HepG2 (cell line): ENCODE measurements around the gene NR1H3. TPM values are rescaled to one million over a fixed set of nuclear protein-coding genes. Genes with fewer than 3 reads are reported as not detected.

ENCODE experiments used
- CCDC6 ChIP-seq: sonication (generic); formaldehyde crosslinking; IDR thresholded peaks from 2 replicates; pipeline ENCODE4 v1.8.1; 2022; ENCODE audit warnings: mild to moderate bottlenecking, missing genetic modification reagents, moderate library complexity
- CSRNP1 ChIP-seq: sonication (generic); formaldehyde crosslinking; IDR thresholded peaks from 2 replicates; pipeline ENCODE4 v1.8.1; 2023; ENCODE audit warnings: mild to moderate bottlenecking, missing genetic modification reagents
- JUN ChIP-seq: sonication (generic); formaldehyde crosslinking; IDR thresholded peaks from 2 replicates; pipeline ENCODE4 v1.4.0; 2020; ENCODE audit warnings: mild to moderate bottlenecking, missing genetic modification reagents
- KLF11 ChIP-seq: IDR thresholded peaks from 2 replicates; pipeline ENCODE4 v1.6.1; 2016; ENCODE audit warnings: missing compliant biosample characterization
- NFKB2 ChIP-seq: sonication (generic); formaldehyde crosslinking; IDR thresholded peaks from 2 replicates; pipeline ENCODE4 v1.4.0; 2020; ENCODE audit warnings: missing genetic modification reagents, borderline replicate concordance
- RFXAP ChIP-seq: sonication (generic); formaldehyde crosslinking; IDR thresholded peaks from 2 replicates; pipeline ENCODE4 v1.4.0; 2020; ENCODE audit warnings: missing genetic modification reagents, borderline replicate concordance
- SOX6 ChIP-seq, 2 experiments: fragments of 450-650 bp in 1 of 2; sonication (generic) in 1 of 2; formaldehyde crosslinking in 1 of 2; IDR thresholded peaks; 2 replicates each; pipeline versions ENCODE4 v1.4.0 to v1.6.1; 2017 to 2020; ENCODE audit warnings: antibody characterized with exemption in 1 of 2, mild to moderate bottlenecking in 1 of 2, missing genetic modification reagents in 1 of 2
- SP2 ChIP-seq: sonication (generic); formaldehyde crosslinking; IDR thresholded peaks from 2 replicates; pipeline ENCODE4 v1.5.1; 2020; ENCODE audit warnings: mild to moderate bottlenecking, missing genetic modification reagents
- TCF7 ChIP-seq: sonication (generic); IDR thresholded peaks from 2 replicates; pipeline ENCODE4 v1.6.1; 2016; ENCODE audit warnings: antibody characterized with exemption, low read depth
- UBTF ChIP-seq: sonication (generic); formaldehyde crosslinking; IDR thresholded peaks from 2 replicates; pipeline ENCODE4 v1.4.0; 2020; ENCODE audit warnings: mild to moderate bottlenecking, missing genetic modification reagents
- ZBTB34 ChIP-seq: sonication (generic); formaldehyde crosslinking; IDR thresholded peaks from 2 replicates; pipeline ENCODE4 v1.8.0; 2022; ENCODE audit warnings: mild to moderate bottlenecking, missing genetic modification reagents
- ZGPAT ChIP-seq: IDR thresholded peaks from 2 replicates; pipeline ENCODE4 v1.6.1; 2016; ENCODE audit warnings: mild to moderate bottlenecking
- ZKSCAN5 ChIP-seq: sonication (generic); formaldehyde crosslinking; IDR thresholded peaks from 2 replicates; pipeline ENCODE4 v1.5.1; 2020; ENCODE audit warnings: mild to moderate bottlenecking, missing genetic modification reagents
- ZNF414 ChIP-seq: sonication (generic); formaldehyde crosslinking; IDR thresholded peaks from 2 replicates; pipeline ENCODE4 v1.5.0; 2020; ENCODE audit warnings: missing genetic modification reagents
- ZNF574 ChIP-seq: sonication (generic); formaldehyde crosslinking; IDR thresholded peaks from 2 replicates; pipeline ENCODE4 v1.4.0; 2020; ENCODE audit warnings: missing genetic modification reagents
- ZNF580 ChIP-seq: IDR thresholded peaks from 2 replicates; pipeline ENCODE4 v1.6.1; 2016; ENCODE audit warnings: low read depth, borderline replicate concordance
- ZNF607 ChIP-seq: sonication (generic); formaldehyde crosslinking; IDR thresholded peaks from 2 replicates; pipeline ENCODE4 v1.5.1; 2020; ENCODE audit warnings: missing genetic modification reagents, mild to moderate bottlenecking, borderline replicate concordance
- polyA plus RNA-seq, 8 experiments: library from polyadenylated mRNA; depleted of rRNA in 3 of 8; stranded (reverse) in 7 of 8; unstranded in 1 of 8; fragments of >200 nt; fragmentation: Illumina TruSeq in 4 of 8; extraction: Trizol in 4 of 8; gene quantifications; 2 replicates each; pipeline versions ENCODE4 v1.2.1 to v1.2.3, GENCODE V29; 2011 to 2016; ENCODE audit warnings: low read depth in 4 of 8, missing spikeins in 1 of 8, mixed read lengths in 1 of 8; ENCODE audit not compliant: insufficient read depth in 1 of 8
- total RNA-seq, 5 experiments: library from RNA; depleted of rRNA; stranded (reverse); fragments of >200 nt; fragmentation: Illumina TruSeq; extraction: Trizol; gene quantifications; 2 replicates each; pipeline ENCODE4 v1.2.3, GENCODE V29; 2016; ENCODE audit warnings: low read depth in 1 of 5

NR1H3 gene
- total and polyA plus RNA-seq, 2 of the 13 experiments (the other 11 are each of a cell fraction or from before 2014, with no cell fraction given): 41.8 to 102 TPM

- peak; percentile 41; the same call in 1 of the 2 replicates for TF ChIP-seq CCDC6 (CRISPR knock-in tag)
- no peak for TF ChIP-seq ZNF607 (CRISPR knock-in tag)
- TF ChIP-seq NFKB2 (CRISPR knock-in tag): peak; percentile 19; the same call in 1 of the 2 replicates
- TF ChIP-seq ZNF580: peak; percentile 66; the same call in 1 of the 2 replicates
- peak; percentile 37; the same call in 1 of the 2 replicates for TF ChIP-seq ZNF574 (CRISPR knock-in tag)
- TF ChIP-seq SOX6 (IDR thresholded peaks at IDR 0.05): no peak
- TF ChIP-seq SOX6 (CRISPR knock-in tag; IDR thresholded peaks at IDR 0.05): peak; percentile 35; the same call in 1 of the 2 replicates
- peak; percentile 67; the same call in 1 of the 2 replicates for TF ChIP-seq CSRNP1 (CRISPR knock-in tag)
- TF ChIP-seq ZNF414 (CRISPR knock-in tag): peak; percentile 86; the same call in 1 of the 2 replicates
- TF ChIP-seq ZBTB34 (CRISPR knock-in tag): no peak
- TF ChIP-seq ZKSCAN5 (CRISPR knock-in tag): no peak
- no peak for TF ChIP-seq SP2 (CRISPR knock-in tag)
- peak; percentile 44; the same call in 1 of the 2 replicates for TF ChIP-seq ZGPAT (CRISPR knock-in tag)
- no peak for TF ChIP-seq KLF11 (CRISPR knock-in tag)
- peak; percentile 54; the same call in 1 of the 2 replicates for TF ChIP-seq RFXAP (CRISPR knock-in tag)
- peak; percentile 63 for TF ChIP-seq UBTF (CRISPR knock-in tag)
- TF ChIP-seq TCF7: no peak
- no peak for TF ChIP-seq JUN (CRISPR knock-in tag)
Measured at GRCh38 chr11:47257517-47258316, at the start of gene NR1H3 (continued).
